GM12874 (cell line): ENCODE results near the gene MBP.

ENCODE experiments used
- CTCF ChIP-seq: IDR thresholded peaks from 2 replicates; pipeline ENCODE4 v1.5.1; 2011; ENCODE audit warnings: low read depth, mild to moderate bottlenecking, control low read depth, low read length, moderate library complexity; ENCODE audit not compliant: insufficient read depth

The MBP gene

DNA sequence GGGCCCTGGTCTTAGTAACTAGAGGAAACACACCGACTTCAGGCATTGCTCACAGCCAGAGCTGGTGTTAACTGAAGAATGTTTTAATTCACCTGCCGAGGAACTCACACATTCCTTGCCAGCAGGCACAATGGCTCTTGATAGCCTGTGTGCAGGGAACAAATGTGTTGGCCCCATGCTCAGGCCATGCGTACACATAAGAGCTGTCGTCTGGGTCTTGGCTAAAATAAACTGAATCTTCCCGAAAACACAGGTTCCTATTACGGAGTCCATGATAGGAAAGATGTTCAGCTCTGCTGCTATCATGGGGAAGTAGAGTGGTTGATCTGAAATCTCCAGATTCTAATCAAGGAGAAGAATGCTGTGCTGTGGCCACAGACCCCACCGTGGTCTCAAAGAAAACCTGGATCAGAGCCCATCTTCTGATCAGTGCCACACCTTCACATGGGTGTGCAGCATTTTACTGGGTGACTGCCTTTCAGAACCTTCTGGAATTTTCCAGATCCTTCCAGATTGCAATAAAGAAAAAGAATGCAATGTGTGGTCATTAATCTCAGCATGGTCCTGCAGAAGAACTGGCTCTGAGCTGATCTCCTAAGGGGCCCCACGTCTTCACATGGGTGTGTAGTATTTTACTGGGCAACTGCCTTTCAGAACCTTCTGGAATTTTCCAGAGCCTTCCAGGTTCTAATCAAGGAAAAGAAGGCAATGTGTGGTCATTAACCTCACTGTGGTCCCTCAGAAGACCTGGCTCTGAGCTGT lies 17.2 kb downstream of the MBP start:
- no peak for TF ChIP-seq CTCF

- TF ChIP-seq CTCF = no peak
These were observed 18.0 kb downstream of the MBP start for GRCh38 chr18:77114415-77115191.

DNA sequence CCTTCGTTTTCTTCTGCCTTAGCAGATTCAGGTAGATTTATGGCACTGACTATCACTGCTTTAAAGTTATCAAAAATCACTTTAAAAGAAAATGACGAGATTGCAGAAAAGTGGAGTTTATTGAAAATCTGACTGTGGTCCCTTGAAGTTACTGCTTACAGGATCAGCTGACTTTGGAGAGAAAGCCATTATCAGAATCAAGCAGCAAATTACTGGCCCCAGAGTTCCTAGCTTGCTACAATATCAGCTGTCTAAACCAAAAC lies 18.5 kb downstream of the MBP start:
- TF ChIP-seq CTCF = no peak

DNA sequence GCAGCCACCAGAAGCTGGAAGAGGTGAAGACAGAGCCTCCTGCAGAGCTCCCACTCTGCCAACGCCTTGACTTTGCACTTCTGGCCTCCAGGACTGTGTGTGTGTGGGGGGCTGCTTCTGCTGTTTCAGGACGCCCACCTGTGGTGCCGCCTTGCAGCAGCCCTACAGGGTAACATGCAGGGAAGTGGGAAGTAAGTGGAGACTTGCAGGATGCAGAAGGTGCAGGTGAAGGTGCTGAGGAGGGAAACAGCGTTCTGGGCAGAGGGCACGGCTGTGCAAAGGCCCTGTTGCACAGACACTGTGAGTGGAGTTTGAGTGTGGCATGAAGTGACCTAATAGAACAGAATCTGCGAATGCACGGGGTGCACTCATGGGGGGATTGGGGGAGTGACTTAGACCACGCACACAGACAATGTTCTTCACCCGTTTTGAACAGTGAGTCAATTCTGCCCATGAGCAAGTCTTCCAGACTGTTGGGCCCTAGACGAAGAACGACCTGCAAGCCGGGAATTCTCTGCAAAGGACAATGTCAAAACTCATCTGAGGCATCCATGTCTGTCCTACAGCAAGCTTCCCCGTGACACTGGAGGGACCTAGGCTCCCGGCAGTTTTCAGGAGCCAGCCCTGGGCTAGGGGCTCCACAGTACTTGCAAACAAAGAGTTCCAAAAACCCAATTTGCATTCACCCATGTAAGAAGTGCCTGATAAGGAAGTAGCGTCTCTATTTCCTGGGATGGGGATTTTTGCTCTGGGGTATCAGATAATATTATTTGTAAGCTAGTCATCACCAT lies 19.0 kb downstream of the MBP start:
- TF ChIP-seq CTCF = no peak

GRCh38 chr18:77112747-77113092 lies 19.9 kb downstream of the MBP start:
- TF ChIP-seq CTCF = no peak

GRCh38 chr18:77111951-77112746 lies 20.4 kb downstream of the MBP start:
- no peak for TF ChIP-seq CTCF

DNA sequence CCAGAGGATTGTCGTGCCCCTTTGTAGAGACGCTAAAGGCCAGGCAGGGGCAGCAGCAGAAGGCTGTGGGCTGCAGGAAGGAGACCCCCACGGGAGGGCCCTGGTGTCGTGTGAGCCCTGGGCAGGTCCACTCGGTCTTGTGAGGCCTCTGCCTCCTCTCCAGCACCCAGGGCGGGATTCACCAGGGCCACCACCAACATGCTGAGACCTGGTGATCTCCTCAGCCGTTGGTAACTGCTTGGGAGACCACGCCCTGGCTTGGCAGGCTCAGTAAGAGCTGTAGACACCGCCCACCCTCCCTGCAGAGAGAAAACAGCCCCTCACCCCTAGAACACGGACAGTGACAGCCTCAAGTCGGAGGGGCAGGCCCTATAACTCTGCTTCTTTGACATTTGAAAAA lies 21.1 kb downstream of the MBP start:
- no peak for TF ChIP-seq CTCF
